DMS79 (cell line): Measurements from ENCODE around the gene NAGPA.
"Not testable (repeated sequence)": the region's sequence is repeated elsewhere in the genome, so short reads cannot be mapped to it uniquely, and the experiment has no call there.

ENCODE experiments used
- DNase-seq: peaks from one replicate; lab custom pipeline; 2025; lab: John Stamatoyannopoulos, UW

NAGPA gene, protein sequence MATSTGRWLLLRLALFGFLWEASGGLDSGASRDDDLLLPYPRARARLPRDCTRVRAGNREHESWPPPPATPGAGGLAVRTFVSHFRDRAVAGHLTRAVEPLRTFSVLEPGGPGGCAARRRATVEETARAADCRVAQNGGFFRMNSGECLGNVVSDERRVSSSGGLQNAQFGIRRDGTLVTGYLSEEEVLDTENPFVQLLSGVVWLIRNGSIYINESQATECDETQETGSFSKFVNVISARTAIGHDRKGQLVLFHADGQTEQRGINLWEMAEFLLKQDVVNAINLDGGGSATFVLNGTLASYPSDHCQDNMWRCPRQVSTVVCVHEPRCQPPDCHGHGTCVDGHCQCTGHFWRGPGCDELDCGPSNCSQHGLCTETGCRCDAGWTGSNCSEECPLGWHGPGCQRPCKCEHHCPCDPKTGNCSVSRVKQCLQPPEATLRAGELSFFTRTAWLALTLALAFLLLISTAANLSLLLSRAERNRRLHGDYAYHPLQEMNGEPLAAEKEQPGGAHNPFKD

DNA sequence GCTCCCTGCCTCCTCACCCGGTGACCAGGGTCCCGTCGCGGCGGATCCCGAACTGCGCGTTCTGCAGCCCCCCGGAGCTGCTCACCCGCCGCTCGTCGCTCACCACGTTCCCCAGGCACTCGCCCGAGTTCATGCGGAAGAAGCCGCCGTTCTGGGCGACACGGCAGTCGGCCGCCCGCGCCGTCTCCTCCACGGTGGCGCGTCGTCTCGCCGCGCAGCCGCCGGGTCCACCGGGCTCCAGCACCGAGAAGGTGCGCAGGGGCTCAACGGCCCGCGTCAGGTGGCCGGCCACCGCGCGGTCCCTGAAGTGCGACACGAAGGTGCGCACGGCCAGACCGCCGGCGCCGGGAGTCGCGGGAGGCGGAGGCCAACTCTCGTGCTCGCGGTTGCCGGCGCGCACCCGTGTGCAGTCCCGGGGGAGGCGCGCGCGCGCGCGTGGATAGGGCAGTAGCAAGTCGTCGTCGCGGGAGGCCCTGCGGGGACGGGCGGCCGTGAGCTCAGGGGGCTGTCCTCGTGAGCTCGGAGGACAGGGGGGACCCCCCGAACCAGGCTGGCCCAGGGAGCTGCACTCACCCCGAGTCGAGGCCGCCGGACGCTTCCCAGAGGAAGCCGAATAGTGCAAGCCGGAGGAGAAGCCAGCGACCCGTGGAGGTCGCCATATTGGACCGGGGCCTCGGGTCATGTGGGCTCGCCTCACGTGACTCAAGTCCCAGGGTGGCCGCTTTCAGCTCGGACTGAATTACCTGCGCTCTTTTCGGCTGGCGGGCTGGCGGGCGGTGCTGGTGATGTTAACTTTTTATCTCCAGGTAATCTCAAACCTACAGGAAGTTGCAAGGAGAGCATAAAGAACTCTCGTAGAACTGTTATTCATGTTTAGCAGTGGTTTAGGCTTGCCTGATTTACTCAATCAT lies at the start of gene NAGPA:
Gene NAGPA, minus strand, starts transcription at position 680 of the 911 bp plus-strand sequence. Its CDS starts 21 bp downstream, at position 659.
- DNase-seq: peak; percentile 32

DNA sequence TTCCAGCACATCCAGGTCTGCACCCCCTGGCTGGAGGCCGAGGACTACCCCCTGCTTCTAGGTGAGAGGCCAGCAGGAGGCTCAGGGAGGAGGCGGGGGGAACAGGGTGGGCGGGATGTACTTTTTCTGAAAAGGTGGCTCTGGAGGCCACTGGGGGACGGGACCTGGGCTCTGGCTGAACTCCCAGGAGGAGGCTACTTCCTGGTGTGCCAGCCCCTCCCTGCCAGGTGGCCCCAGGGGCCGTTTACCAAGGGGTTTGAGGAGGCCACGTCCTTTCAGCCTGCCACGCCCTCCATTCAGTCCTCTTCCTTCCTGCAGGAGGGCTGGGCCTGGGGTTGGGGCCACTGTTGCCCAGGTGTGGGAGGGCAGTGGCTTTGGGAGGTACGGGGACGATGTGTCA lies 47.3 kb upstream of the NAGPA start:
- not testable (repeated sequence) for DNase-seq

DNA sequence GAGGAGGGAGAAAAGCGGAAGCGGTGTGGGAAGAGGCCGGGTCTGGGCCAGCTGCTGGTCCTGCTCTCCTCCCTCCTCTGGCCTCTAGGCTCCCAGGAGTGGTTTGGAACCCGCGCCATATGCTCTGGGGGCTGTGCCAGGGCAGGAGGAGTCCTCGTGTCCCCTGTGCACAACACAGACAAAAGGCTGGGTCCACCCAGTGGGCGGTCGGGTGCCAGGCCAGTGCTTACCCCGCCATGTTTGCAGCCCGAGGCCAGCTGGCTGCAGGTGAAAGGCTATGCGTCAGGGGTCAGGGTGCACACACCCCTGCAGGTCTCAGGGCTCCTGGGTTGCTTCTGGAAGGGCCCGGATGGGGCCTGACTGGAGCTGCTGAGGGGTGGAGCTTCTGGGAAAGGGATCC lies 46.7 kb upstream of the NAGPA start:
- not testable (repeated sequence) for DNase-seq

DNA sequence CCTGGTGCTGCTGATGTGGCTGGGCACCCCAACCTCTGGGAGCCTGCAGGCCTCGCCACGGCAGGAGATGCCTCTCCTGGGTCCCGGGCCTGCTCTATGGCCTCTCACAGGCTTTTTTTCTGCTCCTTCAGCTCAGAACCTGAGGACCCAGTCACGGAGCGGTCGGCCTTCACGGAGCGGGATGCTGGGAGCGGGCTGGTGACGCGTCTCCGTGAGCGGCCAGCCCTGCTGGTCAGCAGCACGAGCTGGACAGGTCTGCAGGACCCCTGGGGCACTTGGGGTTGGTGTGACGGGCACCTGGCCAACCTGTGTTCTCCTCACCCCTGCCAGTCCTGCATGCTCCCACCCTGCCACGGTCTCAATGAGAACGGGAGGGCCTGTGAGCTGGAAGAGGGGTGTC lies 44.9 kb upstream of the NAGPA start:
- no peak for DNase-seq

DNA sequence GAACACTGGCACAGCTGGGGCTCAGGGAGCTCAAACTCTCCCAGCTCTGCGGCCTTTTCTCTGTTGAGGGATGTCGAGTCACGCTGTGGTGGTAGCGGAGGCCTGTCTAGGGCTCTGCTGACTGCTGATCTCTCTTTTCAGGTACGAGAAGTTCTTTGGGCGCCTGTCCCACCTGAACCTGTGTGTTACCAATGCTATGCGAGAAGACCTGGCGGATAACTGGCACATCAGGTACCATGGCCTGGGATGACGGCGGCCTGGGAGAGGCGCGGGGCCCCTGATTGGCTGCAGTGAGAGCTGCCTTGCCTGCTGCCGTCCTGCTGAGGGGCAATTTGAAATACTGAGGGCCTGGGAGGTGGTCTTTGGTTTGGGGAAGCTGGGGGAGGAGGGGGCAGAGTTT lies 43.6 kb upstream of the NAGPA start:
- no peak for DNase-seq

DNA sequence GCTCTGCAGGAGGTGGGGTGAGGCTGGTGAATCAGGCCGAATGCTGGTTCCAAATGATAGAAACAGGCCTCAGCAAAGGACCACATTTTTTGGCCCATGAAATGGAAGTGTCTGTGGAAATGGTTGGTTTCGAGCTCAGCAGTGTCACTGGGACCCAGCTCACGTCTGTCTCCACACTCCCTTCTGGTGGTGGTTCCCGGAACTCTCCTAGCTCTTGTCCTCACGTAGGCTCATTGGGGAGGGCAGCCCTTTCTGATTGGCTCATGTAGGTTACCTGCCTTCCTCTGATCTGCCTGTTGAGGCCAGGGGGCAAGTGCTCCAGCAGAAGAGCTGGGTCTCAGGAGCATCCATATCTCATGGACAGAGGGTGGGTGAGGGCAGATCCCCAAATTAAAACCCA lies 41.9 kb upstream of the NAGPA start:
- DNase-seq: no peak

DNA sequence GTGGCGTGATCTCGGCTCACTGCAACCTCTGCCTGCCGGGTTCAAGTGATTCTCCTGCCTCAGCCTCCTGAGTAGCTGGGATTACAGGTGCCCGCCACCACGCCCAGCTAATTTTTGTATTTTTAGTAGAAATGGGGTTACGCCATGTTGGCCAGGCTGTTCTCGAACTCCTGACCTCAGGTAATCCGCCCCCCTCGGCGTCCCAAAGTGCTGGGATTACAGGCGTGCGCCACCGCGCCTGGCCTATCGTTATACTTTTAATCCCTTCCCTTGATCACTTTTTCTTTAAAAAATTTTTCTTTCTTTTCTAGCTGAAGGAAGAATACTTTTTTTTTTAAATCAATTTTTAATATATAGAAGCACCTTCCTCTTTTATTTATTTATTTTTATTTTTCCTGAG lies 40.0 kb upstream of the NAGPA start:
- not testable (repeated sequence) for DNase-seq

DNA sequence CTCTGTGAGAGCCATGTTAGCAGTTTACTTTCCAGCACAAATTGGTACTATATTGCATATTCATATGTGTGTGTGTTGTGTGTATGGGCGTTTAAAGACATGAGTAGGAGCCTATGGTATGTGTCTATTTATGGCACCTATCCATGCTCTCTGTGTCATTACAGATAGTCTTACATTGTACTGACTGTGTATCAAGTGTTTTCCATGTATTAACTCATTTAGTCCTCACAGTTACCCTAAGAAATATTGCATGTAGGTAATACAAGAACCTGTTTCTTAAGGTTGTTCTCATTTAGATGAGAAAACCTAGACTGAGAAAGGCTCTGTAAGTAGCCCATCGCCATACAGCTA lies 39.5 kb upstream of the NAGPA start:
- no peak for DNase-seq

DNA sequence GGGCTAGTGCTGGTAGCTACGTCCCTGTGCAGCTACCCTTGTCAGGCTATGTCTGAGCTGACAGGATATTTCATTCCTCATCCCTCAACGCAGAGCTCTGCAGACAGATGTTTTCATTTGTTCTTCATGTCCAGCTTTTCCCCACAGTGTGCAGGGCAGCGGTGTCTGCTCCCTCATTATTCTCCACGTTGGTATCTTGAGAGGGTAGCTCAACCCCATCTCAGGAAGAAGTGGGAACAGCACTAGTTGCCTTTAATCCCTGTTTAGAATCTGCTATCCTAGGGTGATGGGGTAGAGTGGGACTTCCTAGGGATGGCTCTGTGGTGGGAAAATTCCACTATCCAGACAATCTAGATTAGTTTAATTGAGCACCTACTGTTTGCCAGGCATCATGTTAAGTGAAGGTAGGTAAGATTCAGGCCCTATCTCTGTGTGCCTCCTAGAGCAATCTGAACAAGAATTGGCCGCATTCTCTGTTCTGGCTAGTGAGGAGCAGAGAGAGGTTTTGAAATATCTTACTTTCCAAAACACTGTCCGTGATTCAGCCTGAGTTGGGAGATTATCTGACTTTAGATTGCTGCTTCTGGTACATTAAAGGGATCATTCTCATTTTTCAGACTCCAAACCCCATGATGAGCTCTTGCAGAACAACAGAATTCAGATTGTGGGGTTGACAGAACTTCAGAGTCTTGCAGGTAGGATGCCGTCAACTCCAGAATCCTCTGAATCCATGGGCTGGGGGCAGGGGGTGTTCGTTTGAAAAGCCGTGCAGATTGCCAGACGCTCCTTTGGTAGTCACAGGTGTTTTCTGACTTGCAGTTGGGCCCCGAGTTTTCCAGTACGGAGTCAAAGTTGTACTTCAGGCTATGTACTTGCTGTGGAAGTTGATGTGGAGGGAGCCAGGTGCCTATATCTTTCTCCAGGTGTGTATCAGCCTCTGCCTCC lies 38.9 kb upstream of the NAGPA start:
- DNase-seq: no peak

DNA sequence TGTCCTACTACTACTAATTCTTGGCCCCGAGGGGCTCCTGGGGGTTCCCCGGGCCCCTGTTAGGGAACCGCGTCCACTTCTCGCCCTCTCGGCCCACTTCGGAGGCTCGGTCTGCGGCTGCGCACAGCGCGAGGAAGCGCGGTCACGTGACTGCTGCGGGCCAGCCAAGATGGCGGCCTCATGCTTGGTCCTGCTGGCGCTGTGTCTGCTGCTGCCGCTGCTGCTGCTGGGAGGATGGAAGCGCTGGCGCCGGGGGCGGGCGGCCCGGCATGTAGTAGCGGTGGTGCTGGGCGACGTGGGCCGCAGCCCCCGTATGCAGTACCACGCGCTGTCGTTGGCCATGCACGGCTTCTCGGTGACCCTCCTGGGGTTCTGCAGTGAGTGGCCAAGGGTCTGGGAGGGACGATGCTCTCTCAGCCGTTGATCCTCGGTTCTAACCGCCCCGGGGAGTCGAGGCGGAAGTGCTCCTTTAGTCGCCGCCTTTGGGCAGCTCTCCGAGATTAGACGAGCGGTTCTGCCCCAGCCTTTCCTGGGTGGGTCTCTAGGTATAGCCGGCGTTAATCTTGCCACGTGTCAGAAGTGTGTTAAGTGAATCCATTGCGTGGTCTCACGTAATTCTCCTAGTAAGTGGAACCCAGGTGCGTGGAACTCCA lies 38.1 kb upstream of the NAGPA start, which contains the start of gene ALG1:
Gene ALG1, plus strand, starts transcription at position 163 of the 653 bp plus-strand sequence. Its CDS starts 7 bp downstream, at position 170.
- peak; percentile 63 for DNase-seq

DNA sequence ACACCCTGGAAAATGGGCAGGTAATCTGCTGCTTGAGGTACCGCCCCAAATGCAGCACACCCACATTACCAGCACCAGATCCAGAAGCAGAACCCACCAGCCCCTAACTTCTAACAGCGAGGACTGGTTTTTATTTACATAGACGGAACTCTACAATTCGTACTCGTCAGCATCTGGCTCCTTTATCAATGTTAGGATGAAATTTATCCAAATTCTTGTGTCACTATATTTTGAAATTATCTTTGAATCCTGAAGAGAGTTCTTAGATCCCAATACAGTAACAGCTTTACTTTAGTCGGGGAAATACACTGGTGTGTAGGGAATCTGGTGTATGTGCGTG lies 37.6 kb upstream of the NAGPA start:
- no peak for DNase-seq

DNA sequence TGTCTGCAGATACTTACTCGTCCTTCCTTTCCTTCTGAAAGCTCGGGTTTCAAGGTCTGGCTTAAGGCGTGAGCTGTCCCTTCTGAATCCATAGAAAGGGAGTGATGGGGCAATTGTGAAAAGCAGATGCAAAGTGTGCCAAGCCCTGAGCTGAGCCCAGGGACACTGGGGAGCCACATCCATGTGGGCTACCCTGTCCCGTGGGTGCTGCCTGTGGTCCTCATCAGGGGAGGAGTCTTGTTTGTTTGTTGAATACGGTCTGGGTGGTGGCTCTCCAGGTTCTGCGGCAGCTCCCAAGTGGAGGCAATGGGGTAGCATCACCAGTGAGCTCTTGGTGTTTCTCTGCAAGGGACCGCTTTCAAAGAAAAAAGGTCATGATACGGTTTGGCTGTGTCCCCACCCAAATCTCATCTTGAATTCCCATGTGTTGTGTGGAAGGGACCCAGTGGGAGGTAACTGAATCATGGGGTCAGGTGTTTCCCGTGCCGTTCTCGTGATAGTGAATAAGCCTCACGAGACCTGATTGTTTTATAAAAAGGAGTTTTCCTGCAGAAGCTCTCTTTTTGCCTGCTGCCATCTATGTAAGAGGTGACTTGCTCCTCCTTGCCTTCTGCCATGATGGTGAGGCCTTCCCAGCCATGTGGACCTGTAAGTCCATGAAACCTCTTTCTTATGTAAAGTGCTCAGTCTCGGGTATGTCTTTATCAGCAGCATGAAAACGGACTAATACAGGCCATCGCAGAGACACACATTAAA lies 36.9 kb upstream of the NAGPA start:
- no peak for DNase-seq

DNA sequence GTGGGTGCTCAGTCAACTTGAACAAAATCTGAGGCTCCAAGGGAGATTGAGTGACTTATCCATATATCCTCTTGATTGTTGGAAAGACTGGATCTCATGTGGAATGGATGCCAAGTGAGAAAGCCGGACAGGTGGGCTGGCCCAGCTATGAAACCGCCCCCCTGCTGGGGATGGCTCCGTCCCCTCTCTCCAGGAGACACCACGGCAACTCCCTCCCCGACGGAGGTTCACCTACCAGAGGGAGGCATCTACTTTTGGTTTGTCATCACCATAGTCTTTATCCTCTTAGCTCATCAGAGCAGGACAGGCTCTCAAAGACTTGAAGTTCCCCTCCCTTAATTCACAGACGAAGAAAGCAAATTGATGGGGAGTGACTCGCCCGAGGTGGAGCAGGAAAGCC lies 36.1 kb upstream of the NAGPA start:
- no peak for DNase-seq

DNA sequence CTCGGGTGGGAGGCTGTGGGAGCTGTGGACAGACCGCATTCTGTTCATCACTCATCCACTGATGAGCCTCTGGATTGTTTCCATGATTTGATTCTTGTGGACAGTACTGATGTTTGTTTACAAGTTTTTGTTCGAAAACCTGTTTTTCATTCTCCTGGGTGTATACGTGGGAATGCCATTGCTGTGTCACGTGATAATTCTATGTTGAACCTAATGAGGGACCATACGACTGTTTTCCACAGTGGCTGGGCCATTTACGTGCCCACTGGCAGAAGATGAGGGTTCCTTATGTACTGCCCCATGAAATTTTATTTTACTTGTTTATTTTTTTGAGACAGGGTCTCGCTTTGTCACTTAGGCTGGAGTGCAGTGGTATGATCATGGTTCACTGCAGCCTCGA lies 35.3 kb upstream of the NAGPA start:
- no peak for DNase-seq

DNA sequence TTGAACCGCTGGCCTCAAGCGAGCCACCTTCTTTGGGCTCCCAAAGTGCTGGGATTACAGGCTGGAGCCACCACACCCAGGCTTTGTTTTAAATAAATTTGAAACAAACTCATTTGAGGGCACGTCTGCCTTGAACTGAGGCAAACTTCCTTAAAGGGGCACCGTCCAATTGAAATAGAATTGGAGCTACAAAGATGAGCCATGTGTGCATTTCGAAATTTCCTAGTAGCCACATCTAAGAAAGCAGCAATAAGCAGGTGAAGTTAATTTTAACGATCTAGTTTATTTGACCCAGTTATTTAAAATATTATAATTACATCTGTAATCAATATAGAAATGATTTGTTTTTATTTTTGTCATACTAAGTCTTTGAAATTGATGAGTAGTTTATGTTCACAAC lies 32.8 kb upstream of the NAGPA start:
- no peak for DNase-seq

DNA sequence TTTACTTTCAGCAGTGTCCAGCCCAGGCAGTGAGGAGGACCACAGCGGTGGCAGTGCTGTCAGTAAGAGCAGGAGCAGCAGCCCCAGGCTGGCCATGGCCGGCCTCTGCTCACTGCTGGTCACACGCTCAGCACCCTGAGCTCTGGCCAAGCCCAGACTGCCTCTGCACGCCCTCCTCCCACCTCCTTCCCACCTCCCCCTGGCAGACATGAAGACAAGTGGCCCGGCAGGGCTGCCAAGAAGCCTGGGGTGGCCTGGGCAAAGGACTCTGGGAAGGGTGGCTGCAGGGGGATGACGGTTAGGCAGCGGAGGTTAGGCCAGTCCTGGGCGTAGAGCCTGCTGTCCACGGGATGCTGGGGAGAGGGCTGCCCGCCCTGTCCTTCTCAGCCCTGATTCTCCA lies 32.1 kb upstream of the NAGPA start, which contains the start of gene C16orf89:
Gene C16orf89, minus strand, starts transcription at position 144 of the 400 bp plus-strand sequence. Its CDS starts 48 bp downstream, at position 96.
- peak; percentile 19 for DNase-seq

DNA sequence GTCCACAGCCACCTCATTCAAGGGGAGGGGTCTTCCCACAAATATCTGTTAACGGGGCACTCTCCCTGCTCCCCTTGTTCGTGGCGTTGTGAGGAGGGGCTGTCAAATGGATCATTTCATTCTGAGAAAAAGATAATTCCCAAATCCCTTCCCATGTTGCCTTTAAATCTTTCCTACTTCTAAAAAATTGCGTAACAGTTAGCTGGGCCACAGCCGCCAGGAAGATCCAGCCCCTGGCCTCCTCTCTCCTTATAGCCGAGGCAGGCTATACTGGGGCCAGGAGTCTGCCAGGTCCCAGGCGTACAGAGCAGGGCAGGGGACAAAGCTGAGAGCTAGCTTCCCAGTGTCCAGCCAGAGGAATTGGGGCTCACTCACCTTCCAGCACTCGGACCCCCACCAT lies 31.6 kb upstream of the NAGPA start:
- DNase-seq: peak; percentile 50

DNA sequence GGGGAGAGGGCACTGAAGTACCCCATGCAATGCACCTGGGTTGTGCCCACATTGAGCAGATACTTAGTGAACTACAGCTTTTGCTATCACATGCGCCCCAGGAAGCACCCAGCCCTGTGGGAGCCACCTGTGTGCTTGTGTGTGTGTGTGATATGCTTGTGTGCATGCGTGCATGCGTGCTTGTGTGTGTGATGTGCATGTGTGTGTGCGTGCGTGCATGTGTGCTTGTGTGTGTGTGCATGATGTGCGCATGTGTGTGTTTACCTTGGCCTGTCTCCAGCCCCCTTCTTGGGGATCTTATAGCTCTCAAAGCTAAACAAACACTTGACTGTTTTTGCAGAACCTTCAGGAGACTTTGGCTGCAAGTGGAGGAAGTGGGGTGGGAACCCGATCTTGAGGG lies 31.2 kb upstream of the NAGPA start:
- peak; percentile 92 for DNase-seq

DNA sequence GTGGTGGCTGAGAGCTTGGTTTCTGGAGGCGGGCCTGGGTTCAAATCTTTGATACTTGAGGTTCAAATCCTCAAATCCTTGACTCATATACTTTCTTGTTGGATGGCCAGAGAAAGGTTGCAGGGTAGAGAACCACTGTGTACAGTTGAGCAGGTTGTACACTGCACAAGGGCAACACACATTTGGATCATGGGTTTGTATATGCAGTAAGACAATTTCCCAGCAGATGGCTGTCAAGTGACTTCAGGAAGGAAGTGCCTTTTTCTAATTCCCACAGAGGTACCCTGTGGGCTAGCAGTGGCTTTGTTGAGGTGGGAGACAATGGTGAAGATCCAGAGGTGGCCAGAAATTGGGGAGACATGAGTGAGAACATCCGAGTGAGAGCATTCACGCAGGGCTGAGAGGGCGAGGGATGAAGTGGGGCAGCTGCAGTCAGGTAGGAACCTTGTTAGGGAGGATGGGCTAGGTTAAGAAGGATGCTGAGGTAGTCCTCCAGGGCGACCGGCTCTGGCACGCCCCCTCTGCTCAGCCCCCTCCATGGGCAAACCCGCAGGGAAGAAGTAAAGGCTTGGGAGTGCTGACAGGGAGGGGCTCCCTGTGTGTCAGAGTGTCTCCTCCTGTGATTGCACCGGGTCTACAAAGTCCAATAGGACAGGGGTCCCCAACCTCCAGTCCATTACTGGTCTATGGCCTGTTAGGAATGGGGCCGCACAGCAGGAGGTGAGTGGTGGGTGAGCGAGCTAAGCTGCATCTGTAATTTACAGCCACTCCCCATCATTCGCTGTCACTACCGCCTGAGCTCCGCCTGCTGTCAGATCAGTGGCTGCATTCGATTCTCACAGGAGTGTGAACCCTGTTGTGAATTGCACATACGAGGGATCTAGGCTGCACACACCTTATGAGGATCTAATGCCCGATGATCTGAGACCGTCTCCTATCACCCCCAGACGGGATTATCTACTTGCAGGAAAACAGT lies 29.3 kb upstream of the NAGPA start:
- DNase-seq: no peak
